ENCODE measurements around the gene CPED1. TPM values are rescaled to one million over a fixed set of nuclear protein-coding genes. Genes with fewer than 3 reads are reported as not detected.

Gene CPED1
- total and polyA plus RNA-seq, 10 of the 15 experiments (the other 5 are each of a cell fraction or from before 2014, with no cell fraction given) = 0.01 to 0.77 (median 0.10) TPM; not detected in 1

- ATAC-seq = no peak
- no peaks in the 10 kb centered on the region for H3K27me3 ChIP-seq (replicated peaks in 1 of 2; ENCODE audit: control insufficient read depth in 2 of 2, insufficient read depth in 2 of 2, low read length in 1 of 2)
- CTCF ChIA-PET = interaction anchor here (0.9 to 1.8 kb wide), 3 partner anchors 10 to 51 kb away, joined by 3 to 5 read pairs (median 4); no protein-coding TSS in a partner anchor
- H3K79me2 ChIP-seq (ENCODE audit: control insufficient read depth, insufficient read depth, low read length) = no peaks in the 10 kb centered on the region
- SMC1A ChIA-PET (ENCODE audit: uncharacterized antibody, unreplicated experiment) = interaction anchor here (0.9 kb wide), 1 partner anchor 11 kb away, joined by 3 read pairs; no protein-coding TSS in a partner anchor
- no peak overlapping the region for H3K27ac ChIP-seq (ENCODE audit: control insufficient read depth, insufficient read depth)
- H3K9ac ChIP-seq (ENCODE audit: control insufficient read depth, insufficient read depth, low read length) = no peak overlapping the region
- intact Hi-C loops (cut with micrococcal nuclease; ENCODE audit: unreplicated experiment) (no loop called here), in situ Hi-C loops (cut with MboI) (no loop called here)
- POLR2A ChIA-PET = no interaction called here
- RAD21 ChIA-PET (ENCODE audit: unreplicated experiment) = no interaction called here
- BruUV-seq (replicated peaks) = no TSS peak
- no peak for FAIRE-seq
- H3K4me1 ChIP-seq (ENCODE audit: control insufficient read depth, insufficient read depth, low read length) = no peaks in the 10 kb centered on the region
- H4K20me1 ChIP-seq (ENCODE audit: control insufficient read depth, insufficient read depth) = no peaks in the 10 kb centered on the region
- no peak overlapping the region for H2AFZ ChIP-seq (ENCODE audit: control insufficient read depth, low read depth, low read length)
- no peak for DNase-seq (ENCODE audit: low read depth, low spot score)
- 61% methylated on average over 7 of the region's 7 CpGs for WGBS (ENCODE audit: insufficient coverage, insufficient replicate concordance, low lambda C conversion rate, missing lambda C conversion rate)
- H3K4me2 ChIP-seq (ENCODE audit: control insufficient read depth, insufficient read depth) = no peak overlapping the region
- no peak overlapping the region for H3K4me3 ChIP-seq
- H3K9me3 ChIP-seq (replicated peaks; ENCODE audit: control insufficient read depth, insufficient read depth, low read length) = no peaks in the 10 kb centered on the region
- no peaks in the 10 kb centered on the region for H3K36me3 ChIP-seq (ENCODE audit: control insufficient read depth in 2 of 2, insufficient read depth in 2 of 2, low read length in 1 of 2)
- TF ChIP-seq KLF5 (IDR thresholded peaks at IDR 0.05; ENCODE audit: partially characterized antibody) (no peak), KDM1A (IDR thresholded peaks at IDR 0.05; ENCODE audit: borderline replicate concordance) (no peak), CHD2 (IDR thresholded peaks at IDR 0.05; ENCODE audit: borderline replicate concordance, low read depth, low read length) (no peak), PBX3 (IDR thresholded peaks at IDR 0.05; ENCODE audit: insufficient replicate concordance, low read depth, low read length) (no peak), TBL1XR1 (IDR thresholded peaks at IDR 0.05; ENCODE audit: low read depth, low read length) (no peak), MXI1 (IDR thresholded peaks at IDR 0.05; ENCODE audit: low read depth, low read length) (no peak), CBFB (IDR thresholded peaks at IDR 0.05; ENCODE audit: low read depth) (no peak), MAX (IDR thresholded peaks at IDR 0.05; ENCODE audit: low read depth, low read length) (no peak), EP300 (IDR thresholded peaks at IDR 0.05; ENCODE audit: borderline replicate concordance in 1 of 2, control insufficient read depth in 1 of 2, low read depth in 2 of 2, low read length in 2 of 2) (no peak), RBBP5 (conservative IDR thresholded peaks at IDR 0.05) (no peak), SIX5 (IDR thresholded peaks at IDR 0.05; ENCODE audit: low read depth, low read length, severe bottlenecking) (no peak), YY1 (IDR thresholded peaks at IDR 0.05; ENCODE audit: low read depth, low read length) (no peak), DPF2 (IDR thresholded peaks at IDR 0.05) (no peak), IKZF1 (conservative IDR thresholded peaks at IDR 0.05) (no peak)
- TF ChIP-seq, protein P1, sequence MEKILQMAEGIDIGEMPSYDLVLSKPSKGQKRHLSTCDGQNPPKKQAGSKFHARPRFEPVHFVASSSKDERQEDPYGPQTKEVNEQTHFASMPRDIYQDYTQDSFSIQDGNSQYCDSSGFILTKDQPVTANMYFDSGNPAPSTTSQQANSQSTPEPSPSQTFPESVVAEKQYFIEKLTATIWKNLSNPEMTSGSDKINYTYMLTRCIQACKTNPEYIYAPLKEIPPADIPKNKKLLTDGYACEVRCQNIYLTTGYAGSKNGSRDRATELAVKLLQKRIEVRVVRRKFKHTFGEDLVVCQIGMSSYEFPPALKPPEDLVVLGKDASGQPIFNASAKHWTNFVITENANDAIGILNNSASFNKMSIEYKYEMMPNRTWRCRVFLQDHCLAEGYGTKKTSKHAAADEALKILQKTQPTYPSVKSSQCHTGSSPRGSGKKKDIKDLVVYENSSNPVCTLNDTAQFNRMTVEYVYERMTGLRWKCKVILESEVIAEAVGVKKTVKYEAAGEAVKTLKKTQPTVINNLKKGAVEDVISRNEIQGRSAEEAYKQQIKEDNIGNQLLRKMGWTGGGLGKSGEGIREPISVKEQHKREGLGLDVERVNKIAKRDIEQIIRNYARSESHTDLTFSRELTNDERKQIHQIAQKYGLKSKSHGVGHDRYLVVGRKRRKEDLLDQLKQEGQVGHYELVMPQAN (conservative IDR thresholded peaks at IDR 0.05) = no peak
- TF ChIP-seq, protein P2, sequence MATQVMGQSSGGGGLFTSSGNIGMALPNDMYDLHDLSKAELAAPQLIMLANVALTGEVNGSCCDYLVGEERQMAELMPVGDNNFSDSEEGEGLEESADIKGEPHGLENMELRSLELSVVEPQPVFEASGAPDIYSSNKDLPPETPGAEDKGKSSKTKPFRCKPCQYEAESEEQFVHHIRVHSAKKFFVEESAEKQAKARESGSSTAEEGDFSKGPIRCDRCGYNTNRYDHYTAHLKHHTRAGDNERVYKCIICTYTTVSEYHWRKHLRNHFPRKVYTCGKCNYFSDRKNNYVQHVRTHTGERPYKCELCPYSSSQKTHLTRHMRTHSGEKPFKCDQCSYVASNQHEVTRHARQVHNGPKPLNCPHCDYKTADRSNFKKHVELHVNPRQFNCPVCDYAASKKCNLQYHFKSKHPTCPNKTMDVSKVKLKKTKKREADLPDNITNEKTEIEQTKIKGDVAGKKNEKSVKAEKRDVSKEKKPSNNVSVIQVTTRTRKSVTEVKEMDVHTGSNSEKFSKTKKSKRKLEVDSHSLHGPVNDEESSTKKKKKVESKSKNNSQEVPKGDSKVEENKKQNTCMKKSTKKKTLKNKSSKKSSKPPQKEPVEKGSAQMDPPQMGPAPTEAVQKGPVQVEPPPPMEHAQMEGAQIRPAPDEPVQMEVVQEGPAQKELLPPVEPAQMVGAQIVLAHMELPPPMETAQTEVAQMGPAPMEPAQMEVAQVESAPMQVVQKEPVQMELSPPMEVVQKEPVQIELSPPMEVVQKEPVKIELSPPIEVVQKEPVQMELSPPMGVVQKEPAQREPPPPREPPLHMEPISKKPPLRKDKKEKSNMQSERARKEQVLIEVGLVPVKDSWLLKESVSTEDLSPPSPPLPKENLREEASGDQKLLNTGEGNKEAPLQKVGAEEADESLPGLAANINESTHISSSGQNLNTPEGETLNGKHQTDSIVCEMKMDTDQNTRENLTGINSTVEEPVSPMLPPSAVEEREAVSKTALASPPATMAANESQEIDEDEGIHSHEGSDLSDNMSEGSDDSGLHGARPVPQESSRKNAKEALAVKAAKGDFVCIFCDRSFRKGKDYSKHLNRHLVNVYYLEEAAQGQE (IDR thresholded peaks at IDR 0.05; ENCODE audit: low read depth, low read length) = no peak
These were observed 50.4 kb downstream of the CPED1 start for GRCh38 chr7:121038717-121039509.
